GM21825 (cell line): ENCODE results near the gene SPATA3.

Source experiments
- ATAC-seq: cut with Tn5 transposase; IDR thresholded peaks from one replicate; pipeline ENCODE4 v1.9.1; 2021; ENCODE audit warnings: mild to moderate bottlenecking, moderate library complexity; ENCODE audit not compliant: unreplicated experiment

Gene SPATA3

GRCh38 chr2:230995821-230996220, at the start of gene SPATA3:
Gene SPATA3 (plus strand): TSS chr2:230996121. CDS start chr2:230996234, 113 bp downstream.
- ATAC-seq: no peak

- ATAC-seq: no peak
These were observed 49.3 kb upstream of the SPATA3 start for GRCh38 chr2:230946429-230947234.

- ATAC-seq: no peak
These were observed 48.7 kb upstream of the SPATA3 start for GRCh38 chr2:230947235-230947576.

- ATAC-seq: peak; percentile 38
These were observed 48.0 kb upstream of the SPATA3 start for GRCh38 chr2:230947908-230948365.

GRCh38 chr2:230949966-230950873, 45.7 kb upstream of the SPATA3 start:
- peak; percentile 33 for ATAC-seq

DNA sequence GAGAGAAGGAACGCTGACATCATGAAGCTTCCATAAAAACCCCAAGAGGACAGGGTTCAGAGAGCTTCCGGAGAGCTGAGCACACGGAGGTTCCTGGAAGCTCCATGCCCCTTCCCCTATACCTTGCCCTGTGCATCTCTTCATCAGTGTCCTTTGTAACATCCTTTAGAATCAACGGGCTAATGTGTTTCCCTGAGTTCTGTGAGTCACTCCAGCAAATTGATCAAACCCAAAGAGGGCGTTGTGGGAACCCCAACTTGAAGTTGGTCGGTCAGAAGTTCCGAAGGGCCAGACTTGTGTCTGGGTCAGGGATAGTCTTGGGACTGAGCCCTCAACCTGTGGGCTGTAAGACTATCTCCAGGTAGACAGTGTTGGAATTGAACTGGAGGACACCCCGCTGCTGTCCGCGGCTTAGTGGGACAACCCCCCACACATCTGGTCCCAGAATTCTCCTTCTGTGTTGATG, 45.0 kb upstream of the SPATA3 start:
- ATAC-seq: no peak

DNA sequence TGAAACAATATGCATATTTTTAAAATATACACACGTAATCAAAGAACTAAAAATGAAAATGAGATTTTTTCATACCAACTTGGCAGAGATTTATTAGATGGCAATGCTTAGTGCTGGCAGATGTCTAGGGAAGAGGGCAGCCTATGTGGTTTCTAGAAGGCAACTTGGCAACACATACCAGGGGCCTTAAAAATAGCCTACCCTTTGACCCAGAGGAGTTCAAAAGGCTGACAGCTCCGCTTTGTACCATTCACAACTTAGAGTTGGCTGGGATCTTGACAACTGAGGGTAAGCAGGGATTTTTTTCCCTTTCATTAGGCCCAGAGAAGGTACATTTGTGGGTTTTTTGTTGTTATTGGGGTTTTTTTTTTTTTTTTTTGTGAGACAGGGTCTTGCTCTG, 44.5 kb upstream of the SPATA3 start:
- ATAC-seq: no peak

DNA sequence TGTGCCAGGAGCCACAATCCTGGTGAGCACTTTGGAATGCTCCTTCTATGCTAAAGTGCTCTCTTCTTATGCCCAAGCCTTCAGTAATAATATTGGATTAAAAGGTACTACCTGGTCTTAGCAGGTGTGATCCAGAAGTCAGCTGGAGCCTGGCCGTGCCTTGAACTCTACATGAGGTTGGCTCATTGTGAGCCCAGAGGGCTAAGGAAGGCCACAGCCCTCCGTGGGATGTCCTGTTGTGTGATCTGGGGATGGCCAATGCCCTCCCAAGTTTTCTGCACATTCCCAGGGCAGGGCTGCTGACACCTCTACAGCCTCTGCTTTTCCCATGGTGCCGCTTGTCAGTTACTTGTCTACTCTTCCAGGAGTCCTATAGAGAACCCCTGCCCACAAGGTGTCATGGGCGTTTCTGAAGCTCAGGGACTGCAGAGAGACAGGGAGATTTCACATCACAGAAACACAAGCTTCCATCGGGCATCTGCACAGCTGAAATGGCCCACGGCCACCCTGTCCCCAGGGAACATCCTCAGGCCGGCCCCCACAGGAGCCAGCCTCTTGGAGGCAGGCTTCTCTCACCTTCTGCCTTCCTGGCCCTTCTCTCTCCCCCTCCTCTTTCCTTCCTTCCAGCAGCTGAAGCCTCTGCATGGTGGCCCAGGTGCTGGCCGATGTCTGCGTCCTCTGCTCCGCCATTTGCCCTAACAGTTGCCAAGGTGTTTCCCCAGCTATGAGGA, 43.5 kb upstream of the SPATA3 start:
- no peak for ATAC-seq

- peak; percentile 29 for ATAC-seq
These were observed 42.1 kb upstream of the SPATA3 start for GRCh38 chr2:230953845-230954244.

DNA sequence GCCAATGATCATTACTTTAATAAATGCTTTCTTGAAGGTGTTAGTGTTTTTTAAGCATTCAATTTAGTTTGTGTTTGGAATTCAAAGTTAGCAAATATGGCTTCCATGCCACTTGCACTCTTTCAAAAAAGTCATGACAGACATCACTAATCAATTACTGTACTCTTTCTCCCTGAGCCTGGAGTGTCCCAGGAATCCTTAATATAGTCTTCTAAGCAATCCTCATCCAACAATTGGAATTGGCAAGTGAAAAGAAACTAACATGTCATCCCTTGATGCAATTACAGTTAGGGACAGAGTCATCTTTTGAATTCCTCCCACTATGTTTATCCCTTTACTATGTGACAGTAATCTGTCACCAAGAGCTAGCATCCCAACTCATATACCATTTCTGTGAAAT, 41.2 kb upstream of the SPATA3 start:
- no peak for ATAC-seq

DNA sequence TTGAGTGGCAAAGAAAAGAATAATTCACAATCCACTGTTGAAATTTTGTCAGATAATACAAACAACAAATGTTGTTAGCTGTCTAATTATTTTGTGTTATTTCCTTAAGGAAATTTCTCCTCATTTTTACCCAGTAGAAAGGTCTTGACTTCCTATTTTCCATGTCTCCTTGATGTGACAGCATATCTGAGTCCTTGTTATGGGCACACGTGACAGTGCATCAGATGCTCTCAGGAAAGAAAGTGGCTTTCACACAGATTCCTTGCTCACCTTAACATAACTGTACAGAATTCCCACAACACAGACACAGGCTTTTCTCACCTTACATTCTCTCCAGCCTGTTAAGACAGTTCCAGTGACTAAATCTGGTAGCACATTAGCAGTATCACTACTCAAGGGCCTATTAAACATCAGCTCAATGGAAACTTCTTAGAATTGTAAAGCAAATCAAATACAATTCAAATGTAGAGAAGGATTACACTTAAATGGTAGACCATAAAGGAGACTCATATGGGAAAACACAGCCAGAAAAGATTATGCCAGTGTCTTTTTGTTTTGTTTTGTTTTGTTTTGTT, 40.7 kb upstream of the SPATA3 start:
- no peak for ATAC-seq

- ATAC-seq: peak; percentile 64
These were observed 38.8 kb upstream of the SPATA3 start for GRCh38 chr2:230956827-230957755.

- ATAC-seq: no peak
These were observed 38.0 kb upstream of the SPATA3 start for GRCh38 chr2:230957756-230958391.

- ATAC-seq: no peak
These were observed 36.8 kb upstream of the SPATA3 start for GRCh38 chr2:230958820-230959756.

- no peak for ATAC-seq
These were observed 35.9 kb upstream of the SPATA3 start for GRCh38 chr2:230960026-230960425.

- no peak for ATAC-seq
These were observed 34.8 kb upstream of the SPATA3 start for GRCh38 chr2:230961091-230961491.

DNA sequence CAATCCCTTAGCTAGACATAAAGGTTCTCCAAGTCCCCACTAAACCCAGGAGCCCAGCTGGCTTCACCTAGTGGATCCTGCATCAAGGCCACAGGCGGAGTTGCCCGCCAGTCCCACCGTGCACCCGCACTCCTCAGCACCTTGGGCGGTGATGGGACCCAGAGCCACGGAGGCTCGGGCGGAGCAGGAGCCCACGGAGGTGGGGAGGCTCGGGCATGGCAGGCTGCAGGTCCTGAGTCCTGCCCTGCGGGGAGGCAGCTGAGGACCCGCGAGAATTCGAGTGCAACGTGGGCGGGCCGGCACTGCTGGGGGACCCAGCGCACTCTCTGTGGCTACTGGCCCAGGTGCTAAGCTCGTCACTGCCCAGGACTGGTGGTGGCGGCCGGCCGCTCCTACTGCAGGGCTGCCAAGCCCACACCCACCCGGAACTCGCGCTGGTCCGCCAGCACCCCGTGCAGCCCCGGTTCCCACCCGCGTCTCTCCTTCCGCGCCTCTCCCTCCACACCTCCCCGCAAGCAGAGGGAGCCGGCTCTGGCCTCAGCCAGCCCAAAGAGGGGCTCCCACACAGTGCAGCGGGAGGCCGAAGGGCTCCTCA, 31.7 kb upstream of the SPATA3 start:
- ATAC-seq: no peak

- no peak for ATAC-seq
These were observed 28.8 kb upstream of the SPATA3 start for GRCh38 chr2:230967113-230967512.
